ENCODE measurements around the gene FRS2.

DNA sequence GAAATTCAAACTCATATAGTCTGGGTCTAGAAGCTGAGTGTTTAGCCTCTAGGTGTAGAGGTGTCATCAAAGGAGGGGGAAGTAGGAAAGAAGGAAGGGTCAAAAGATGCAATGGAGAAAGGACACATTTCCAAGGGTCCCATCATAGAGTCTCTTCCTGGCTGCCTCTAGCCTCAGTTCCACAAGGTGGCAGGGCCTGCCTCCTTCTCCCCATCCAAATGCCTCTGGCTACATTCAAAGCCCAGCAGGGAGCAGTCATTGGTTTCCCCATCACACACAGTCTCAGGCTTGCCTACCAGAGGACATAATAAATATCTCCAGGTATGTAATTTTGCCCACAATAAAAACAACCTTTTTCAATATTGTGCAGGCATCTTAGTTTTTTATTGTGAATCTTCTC, 113.0 kb downstream of the FRS2 start:
- no peak for TF ChIP-seq POLR2AphosphoS5 (IDR thresholded peaks at IDR 0.05; ENCODE audit: borderline replicate concordance, low read depth, low read length)
- TF ChIP-seq EZH2 (IDR thresholded peaks at IDR 0.05): no peak
